Keratinocyte (primary cell): ENCODE data around the gene EPB41L2.

Experiments
- EZH2 ChIP-seq: IDR thresholded peaks from one replicate; pipeline ENCODE4 v1.6.1; 2012; ENCODE audit warnings: inconsistent platforms, mild to moderate bottlenecking, low read length, moderate library complexity
- TF ChIP-seq, protein P1 (sequence below), 3 experiments: IDR thresholded peaks in 1 of 3; conservative IDR thresholded peaks in 1 of 3; optimal IDR thresholded peaks in 1 of 3; 2 replicates in 2 of 3; 3 replicates in 1 of 3; pipeline versions ENCODE3 to v1.5.1; 2011; ENCODE audit warnings: low read length in 3 of 3, mild to moderate bottlenecking in 3 of 3, moderate library complexity in 2 of 3, control low read depth in 1 of 3, inconsistent platforms in 1 of 3; ENCODE audit not compliant: insufficient read depth in 2 of 3; ENCODE audit errors: extremely low read depth in 1 of 3

DNA sequence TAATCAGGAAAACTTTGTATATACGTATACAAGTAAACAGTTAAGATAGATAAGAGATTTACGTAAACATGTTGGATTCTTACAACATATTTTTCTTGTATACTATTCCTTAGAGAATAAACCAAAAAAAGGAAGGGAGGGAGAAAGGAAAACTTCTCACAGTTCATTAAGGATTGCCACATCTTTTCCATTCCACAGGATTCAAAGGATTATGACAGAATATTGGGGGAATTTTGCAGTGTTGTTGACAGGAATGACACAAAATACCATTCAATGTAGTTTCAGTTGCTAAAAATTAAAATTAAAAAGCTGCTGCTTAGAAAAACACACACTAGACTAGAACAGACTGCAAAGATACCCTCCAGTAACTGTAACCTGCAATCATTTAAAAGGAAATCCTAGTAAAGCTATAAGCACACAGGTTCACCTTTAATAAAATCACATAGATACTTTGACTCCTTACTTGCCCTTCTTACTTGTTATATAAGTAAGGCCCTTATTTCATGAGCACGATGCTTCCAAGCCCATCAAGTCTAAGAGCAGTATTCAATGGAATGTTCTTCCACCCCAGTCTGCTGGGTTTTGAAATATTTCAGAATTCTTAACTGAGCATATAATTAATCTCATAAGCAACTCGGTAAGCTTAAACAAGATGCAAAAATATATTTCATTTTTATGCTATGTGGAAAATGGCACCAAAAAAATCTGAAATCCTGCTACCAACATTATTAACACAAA, 128.0 kb downstream of the EPB41L2 start:
- TF ChIP-seq, protein P1, sequence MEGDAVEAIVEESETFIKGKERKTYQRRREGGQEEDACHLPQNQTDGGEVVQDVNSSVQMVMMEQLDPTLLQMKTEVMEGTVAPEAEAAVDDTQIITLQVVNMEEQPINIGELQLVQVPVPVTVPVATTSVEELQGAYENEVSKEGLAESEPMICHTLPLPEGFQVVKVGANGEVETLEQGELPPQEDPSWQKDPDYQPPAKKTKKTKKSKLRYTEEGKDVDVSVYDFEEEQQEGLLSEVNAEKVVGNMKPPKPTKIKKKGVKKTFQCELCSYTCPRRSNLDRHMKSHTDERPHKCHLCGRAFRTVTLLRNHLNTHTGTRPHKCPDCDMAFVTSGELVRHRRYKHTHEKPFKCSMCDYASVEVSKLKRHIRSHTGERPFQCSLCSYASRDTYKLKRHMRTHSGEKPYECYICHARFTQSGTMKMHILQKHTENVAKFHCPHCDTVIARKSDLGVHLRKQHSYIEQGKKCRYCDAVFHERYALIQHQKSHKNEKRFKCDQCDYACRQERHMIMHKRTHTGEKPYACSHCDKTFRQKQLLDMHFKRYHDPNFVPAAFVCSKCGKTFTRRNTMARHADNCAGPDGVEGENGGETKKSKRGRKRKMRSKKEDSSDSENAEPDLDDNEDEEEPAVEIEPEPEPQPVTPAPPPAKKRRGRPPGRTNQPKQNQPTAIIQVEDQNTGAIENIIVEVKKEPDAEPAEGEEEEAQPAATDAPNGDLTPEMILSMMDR (optimal IDR thresholded peaks at IDR 0.05 in 1 of 3, IDR thresholded peaks at IDR 0.05 in 1 of 3, conservative IDR thresholded peaks at IDR 0.05 in 1 of 3; ENCODE audit: extremely low read depth in 1 of 3, insufficient read depth in 2 of 3, low read length in 3 of 3), result no peak
- no peak for TF ChIP-seq EZH2
